ENCODE results near the gene TSEN2. TPM values are rescaled to one million over a fixed set of nuclear protein-coding genes. Genes with fewer than 3 reads are reported as not detected.

Gene TSEN2
- total RNA-seq, 1 experiment from 2014 or later: 21.4 TPM

DNA sequence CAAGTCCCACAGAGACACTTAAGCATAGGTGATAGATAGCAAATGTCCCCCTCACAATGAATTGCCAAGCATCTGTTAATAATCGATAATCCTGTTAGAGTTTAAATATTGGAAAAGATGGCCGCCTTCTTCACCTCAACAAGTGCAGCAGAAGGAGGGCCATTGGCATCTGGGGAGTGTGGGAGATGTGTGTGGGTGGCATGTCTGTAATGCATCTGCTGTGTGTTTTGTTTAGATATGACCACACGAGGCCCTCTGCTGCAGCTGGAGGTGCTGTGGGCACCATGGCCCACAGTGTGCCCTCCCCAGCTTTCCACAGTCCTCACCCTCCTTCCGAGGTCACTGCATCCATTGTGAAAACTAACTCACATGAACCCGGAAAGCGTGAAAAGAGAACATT lies 85.6 kb downstream of the TSEN2 start:
- DNase-seq (ENCODE audit: low spot score): no peak
- in situ Hi-C loops (cut with HindIII; ENCODE audit: low sequenced_read_pairs): no loop called here

DNA sequence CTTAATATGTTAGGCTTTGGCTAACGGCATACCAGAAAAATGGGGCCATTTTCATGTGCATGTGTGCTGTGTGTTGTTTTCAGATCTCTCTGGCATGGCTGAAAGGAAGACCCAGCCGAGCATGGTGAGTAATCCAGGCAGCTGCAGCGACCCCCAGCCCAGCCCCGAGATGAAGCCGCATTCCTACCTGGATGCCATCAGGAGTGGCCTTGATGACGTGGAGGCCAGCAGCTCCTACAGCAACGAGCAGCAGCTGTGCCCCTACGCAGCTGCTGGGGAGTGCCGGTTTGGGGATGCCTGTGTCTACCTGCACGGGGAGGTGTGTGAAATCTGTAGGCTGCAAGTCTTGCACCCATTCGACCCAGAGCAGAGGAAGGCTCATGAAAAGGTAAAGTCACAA lies 87.7 kb downstream of the TSEN2 start:
- no peak for DNase-seq (ENCODE audit: low spot score)
- in situ Hi-C loops (cut with HindIII; ENCODE audit: low sequenced_read_pairs): no loop called here

DNA sequence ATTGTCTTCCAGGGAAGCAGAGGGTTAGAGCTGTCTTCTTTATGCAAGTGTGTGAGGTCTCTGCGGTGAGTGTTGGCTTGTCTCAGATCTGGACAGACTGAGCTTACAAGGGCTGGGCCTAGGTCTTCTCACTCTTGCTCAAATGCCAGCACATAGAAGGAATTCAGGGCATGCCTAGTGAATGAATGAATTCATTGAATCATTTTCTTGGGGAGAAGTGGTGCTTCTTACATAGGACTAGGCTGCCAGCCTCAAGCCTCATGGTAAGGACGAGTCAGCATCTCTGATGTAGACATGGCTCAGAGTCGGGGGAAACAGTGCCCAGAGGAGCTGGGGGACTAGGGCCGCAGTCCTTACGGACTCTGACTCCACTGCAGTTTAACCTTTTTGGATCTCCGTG lies 89.9 kb downstream of the TSEN2 start:
- no peak for DNase-seq (ENCODE audit: low spot score)
- in situ Hi-C loops (cut with HindIII; ENCODE audit: low sequenced_read_pairs): no loop called here

DNA sequence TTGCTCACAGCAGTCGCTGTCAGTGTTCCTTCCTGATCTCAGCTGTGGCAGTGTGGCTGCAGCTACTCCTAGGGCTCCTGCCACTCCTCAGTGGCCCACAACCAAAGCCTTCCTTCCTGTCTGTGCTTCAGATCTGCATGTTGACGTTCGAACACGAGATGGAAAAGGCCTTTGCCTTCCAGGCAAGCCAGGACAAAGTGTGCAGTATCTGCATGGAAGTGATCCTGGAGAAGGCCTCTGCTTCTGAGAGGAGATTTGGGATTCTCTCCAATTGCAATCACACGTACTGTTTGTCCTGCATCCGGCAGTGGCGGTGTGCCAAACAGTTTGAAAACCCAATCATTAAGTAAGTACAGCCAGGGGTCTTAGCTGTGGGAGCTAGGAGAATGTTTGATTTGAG lies 90.4 kb downstream of the TSEN2 start:
- DNase-seq (ENCODE audit: low spot score): no peak
- in situ Hi-C loops (cut with HindIII; ENCODE audit: low sequenced_read_pairs): no loop called here

DNA sequence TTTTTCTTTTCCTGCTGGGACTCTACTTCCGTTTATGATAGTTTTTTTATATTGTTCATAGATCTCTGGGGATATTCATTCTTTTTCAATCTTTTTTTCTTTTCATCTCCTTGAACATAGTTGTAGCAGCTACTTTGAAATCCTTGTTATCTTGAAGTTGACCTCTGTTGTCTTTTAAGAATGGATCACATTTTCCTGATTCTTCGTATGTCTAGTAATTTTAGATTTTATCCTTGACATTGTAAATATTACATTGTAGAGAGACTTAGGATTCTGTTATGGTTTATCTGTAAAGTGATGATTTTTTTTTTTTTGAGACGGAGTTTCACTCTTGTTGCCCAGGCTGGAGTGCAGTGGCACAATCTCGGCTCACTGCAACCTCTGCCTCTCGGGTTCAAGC lies 93.1 kb downstream of the TSEN2 start:
- in situ Hi-C loops (cut with HindIII; ENCODE audit: low sequenced_read_pairs): no loop called here
- no peak for DNase-seq (ENCODE audit: low spot score)

DNA sequence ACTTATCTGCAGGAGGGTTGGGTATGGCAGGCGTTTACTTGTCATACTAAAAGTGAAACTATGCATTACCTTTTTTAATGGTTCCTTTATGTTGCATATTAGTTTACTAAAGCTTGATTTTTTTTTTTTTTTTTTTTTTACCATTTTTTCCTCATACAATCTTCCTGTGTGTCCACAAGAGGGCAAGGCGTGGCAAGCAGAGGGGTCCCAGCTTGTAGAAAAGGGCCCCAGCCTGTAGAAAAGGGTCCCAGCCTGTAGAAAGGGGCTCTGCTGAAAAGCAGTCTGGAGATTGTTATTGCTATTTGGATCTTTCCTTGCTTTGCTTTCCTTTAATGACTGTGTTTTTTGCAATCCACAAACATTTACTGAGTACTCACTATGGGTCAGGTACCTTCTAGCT lies 94.5 kb downstream of the TSEN2 start:
- no peak for DNase-seq (ENCODE audit: low spot score)
- in situ Hi-C loops (cut with HindIII; ENCODE audit: low sequenced_read_pairs): no loop called here

DNA sequence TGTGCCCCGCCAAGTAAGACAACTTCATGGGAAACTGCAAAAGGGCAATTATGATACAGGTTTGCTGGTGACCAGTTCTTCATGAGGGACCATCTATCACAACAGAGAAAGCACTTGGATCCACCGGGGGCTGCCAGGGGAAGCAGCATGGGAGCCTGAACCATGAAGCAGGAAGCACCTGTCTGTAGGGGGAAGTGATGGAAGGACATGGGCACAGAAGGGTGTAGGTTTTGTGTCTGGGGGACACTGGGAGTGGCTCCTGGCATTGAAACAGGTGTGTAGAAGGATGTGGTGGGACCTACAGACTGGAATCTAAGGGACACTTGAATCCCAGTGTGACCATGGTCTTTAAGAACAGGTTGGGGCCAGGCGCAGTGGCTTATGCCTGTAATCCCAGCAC lies 95.2 kb downstream of the TSEN2 start:
- no peak for DNase-seq (ENCODE audit: low spot score)
- in situ Hi-C loops (cut with HindIII; ENCODE audit: low sequenced_read_pairs): no loop called here

DNA sequence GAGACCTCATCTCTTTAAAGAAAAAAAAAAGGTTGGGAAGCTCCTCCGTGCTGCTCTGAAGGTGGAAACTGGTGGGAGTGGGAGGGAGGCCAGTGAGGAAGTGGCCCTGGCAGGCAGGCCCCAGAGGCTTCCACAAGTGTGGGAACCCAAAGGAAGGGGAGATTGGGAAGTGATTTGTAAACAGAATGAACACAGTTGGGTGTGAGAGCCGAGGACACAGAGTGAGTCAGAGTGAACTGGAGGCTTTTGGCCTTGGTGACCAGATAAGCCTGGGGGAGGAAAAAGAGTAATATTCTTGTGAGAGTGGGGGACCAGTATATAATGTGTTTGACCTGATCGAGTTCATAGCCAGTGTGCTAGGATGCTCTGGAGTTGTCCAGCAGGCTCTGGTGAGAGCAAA lies 95.6 kb downstream of the TSEN2 start:
- in situ Hi-C loops (cut with HindIII; ENCODE audit: low sequenced_read_pairs): no loop called here
- no peak for DNase-seq (ENCODE audit: low spot score)

DNA sequence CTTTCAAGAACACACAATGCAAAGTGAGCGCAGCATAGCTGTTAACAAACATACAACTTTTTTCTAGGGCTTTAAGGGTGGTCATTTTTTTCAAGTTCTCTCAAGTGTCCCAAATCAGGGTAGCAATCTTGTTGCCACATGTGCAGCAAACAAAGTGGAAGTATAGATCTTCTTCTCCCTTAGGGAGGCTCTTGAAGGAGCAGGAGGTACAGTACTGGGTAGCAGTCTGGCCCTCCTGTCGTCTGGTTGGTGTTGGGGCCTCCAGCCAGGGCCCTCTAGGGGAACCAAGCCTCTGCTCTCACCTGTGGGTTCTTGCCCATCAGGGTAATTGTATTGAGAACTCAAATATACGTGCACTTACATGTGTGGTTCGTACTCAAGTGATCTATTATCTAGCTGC lies 98.5 kb downstream of the TSEN2 start:
- in situ Hi-C loops (cut with HindIII; ENCODE audit: low sequenced_read_pairs): no loop called here
- DNase-seq (ENCODE audit: low spot score): no peak

Other genes with a start within 250 kb of the TSEN2 start
- not detected in 2 replicates for gene PPARG, start 195.4 kb upstream of the TSEN2 start, total RNA-seq (2014; rRNA removed; shearing (Covaris generic))
- not detected in 2 replicates for gene MKRN2OS, start 61.0 kb downstream of the TSEN2 start, total RNA-seq (2014; rRNA removed; shearing (Covaris generic))
- gene MKRN2, start 72.6 kb downstream of the TSEN2 start, total RNA-seq (2014; rRNA removed; shearing (Covaris generic)): 24.0 TPM in 2 replicates
- 84.3 and 84.4 TPM in 2 replicates for gene RAF1, start 179.6 kb downstream of the TSEN2 start, total RNA-seq (2014; rRNA removed; shearing (Covaris generic))

Data from G401 (cell line).